ENCODE results near the gene PCK1.

DNA sequence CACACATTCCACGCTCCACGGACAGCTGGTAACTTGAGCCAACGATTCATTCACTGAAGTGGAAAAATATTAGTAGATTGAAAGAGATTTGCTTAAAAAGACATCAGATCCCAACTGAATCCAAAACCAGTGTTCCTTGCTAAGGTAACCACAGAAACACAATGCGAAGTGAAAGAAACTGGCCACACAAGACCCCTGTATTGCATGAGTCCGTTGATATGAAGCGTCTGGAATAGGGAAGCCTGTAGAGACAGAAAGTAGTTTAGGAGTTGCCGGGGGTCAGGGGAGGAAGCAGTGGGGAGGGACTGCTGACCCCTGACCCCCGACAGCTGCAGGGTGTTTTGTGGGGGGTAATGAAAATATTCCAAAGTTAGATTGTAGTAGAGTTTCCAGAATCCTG lies 10.0 kb downstream of the PCK1 start:
- TF ChIP-seq, protein P1, sequence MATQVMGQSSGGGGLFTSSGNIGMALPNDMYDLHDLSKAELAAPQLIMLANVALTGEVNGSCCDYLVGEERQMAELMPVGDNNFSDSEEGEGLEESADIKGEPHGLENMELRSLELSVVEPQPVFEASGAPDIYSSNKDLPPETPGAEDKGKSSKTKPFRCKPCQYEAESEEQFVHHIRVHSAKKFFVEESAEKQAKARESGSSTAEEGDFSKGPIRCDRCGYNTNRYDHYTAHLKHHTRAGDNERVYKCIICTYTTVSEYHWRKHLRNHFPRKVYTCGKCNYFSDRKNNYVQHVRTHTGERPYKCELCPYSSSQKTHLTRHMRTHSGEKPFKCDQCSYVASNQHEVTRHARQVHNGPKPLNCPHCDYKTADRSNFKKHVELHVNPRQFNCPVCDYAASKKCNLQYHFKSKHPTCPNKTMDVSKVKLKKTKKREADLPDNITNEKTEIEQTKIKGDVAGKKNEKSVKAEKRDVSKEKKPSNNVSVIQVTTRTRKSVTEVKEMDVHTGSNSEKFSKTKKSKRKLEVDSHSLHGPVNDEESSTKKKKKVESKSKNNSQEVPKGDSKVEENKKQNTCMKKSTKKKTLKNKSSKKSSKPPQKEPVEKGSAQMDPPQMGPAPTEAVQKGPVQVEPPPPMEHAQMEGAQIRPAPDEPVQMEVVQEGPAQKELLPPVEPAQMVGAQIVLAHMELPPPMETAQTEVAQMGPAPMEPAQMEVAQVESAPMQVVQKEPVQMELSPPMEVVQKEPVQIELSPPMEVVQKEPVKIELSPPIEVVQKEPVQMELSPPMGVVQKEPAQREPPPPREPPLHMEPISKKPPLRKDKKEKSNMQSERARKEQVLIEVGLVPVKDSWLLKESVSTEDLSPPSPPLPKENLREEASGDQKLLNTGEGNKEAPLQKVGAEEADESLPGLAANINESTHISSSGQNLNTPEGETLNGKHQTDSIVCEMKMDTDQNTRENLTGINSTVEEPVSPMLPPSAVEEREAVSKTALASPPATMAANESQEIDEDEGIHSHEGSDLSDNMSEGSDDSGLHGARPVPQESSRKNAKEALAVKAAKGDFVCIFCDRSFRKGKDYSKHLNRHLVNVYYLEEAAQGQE (IDR thresholded peaks at IDR 0.05; ENCODE audit: insufficient read depth in 1 of 2, low read depth in 2 of 2, low read length in 2 of 2) = no peak
- TF ChIP-seq POLR2AphosphoS5 (IDR thresholded peaks at IDR 0.05; ENCODE audit: low read depth, low read length) (no peak), TAF1 (IDR thresholded peaks at IDR 0.05; ENCODE audit: borderline replicate concordance, insufficient read depth, low read length) (no peak), SIN3A (IDR thresholded peaks at IDR 0.05; ENCODE audit: borderline replicate concordance, insufficient read depth, low read length) (no peak)
